ENCODE data around the gene MS4A15.

Gene MS4A15

GRCh38 chr11:60734279-60734678 is 22.4 kb upstream of the MS4A15 start:
- no peak for TF ChIP-seq CTCF (IDR thresholded peaks at IDR 0.05; ENCODE audit: borderline replicate concordance, control extremely low read depth, extremely low read depth, insufficient read depth, missing control alignments)
- in situ Hi-C loops (cut with MboI; ENCODE audit: low sequenced_read_pairs, unreplicated experiment), result no loop called here
- no peak for DNase-seq (ENCODE audit: low spot score)

GRCh38 chr11:60739114-60739513 is 17.6 kb upstream of the MS4A15 start:
- in situ Hi-C loops (cut with MboI; ENCODE audit: low sequenced_read_pairs, unreplicated experiment), result no loop called here
- no peak for DNase-seq (ENCODE audit: low spot score)
- TF ChIP-seq CTCF (IDR thresholded peaks at IDR 0.05; ENCODE audit: borderline replicate concordance, control extremely low read depth, extremely low read depth, insufficient read depth, missing control alignments), result no peak

- no peak for TF ChIP-seq CTCF (IDR thresholded peaks at IDR 0.05; ENCODE audit: borderline replicate concordance, control extremely low read depth, extremely low read depth, insufficient read depth, missing control alignments)
- no peak for DNase-seq (ENCODE audit: low spot score)
- in situ Hi-C loops (cut with MboI; ENCODE audit: low sequenced_read_pairs, unreplicated experiment), result no loop called here
Observed at GRCh38 chr11:60740573-60740972, 16.1 kb upstream of the MS4A15 start.

GRCh38 chr11:60741421-60741820 is 15.2 kb upstream of the MS4A15 start:
- DNase-seq (ENCODE audit: low spot score), result no peak
- in situ Hi-C loops (cut with MboI; ENCODE audit: low sequenced_read_pairs, unreplicated experiment), result no loop called here
- no peak for TF ChIP-seq CTCF (IDR thresholded peaks at IDR 0.05; ENCODE audit: borderline replicate concordance, control extremely low read depth, extremely low read depth, insufficient read depth, missing control alignments)

- in situ Hi-C loops (cut with MboI; ENCODE audit: low sequenced_read_pairs, unreplicated experiment), result no loop called here
- no peak for TF ChIP-seq CTCF (IDR thresholded peaks at IDR 0.05; ENCODE audit: borderline replicate concordance, control extremely low read depth, extremely low read depth, insufficient read depth, missing control alignments)
- no peak for DNase-seq (ENCODE audit: low spot score)
Observed at GRCh38 chr11:60743058-60743457, 13.6 kb upstream of the MS4A15 start.

GRCh38 chr11:60744114-60744513 is 12.6 kb upstream of the MS4A15 start:
- DNase-seq (ENCODE audit: low spot score), result no peak
- in situ Hi-C loops (cut with MboI; ENCODE audit: low sequenced_read_pairs, unreplicated experiment), result no loop called here
- no peak for TF ChIP-seq CTCF (IDR thresholded peaks at IDR 0.05; ENCODE audit: borderline replicate concordance, control extremely low read depth, extremely low read depth, insufficient read depth, missing control alignments)

GRCh38 chr11:60747359-60747873 is 9.3 kb upstream of the MS4A15 start:
- no peak for TF ChIP-seq CTCF (IDR thresholded peaks at IDR 0.05; ENCODE audit: borderline replicate concordance, control extremely low read depth, extremely low read depth, insufficient read depth, missing control alignments)
- in situ Hi-C loops (cut with MboI; ENCODE audit: low sequenced_read_pairs, unreplicated experiment), result no loop called here
- DNase-seq (ENCODE audit: low spot score), result no peak
